Measurements from ENCODE around the gene VENTX. TPM values are rescaled to one million over a fixed set of nuclear protein-coding genes. Genes with fewer than 3 reads are reported as not detected.

VENTX gene
- total RNA-seq, 3 donors from 2014 or later (not counting 1 experiment from before 2014, with no cell fraction given) = 0.48 to 4.1 (median 0.75) TPM

- peaks cover 20% of the 10 kb centered on the region for H3K36me3 Mint-ChIP-seq
- no peak for ATAC-seq
- peaks cover 3% of the 10 kb centered on the region for H3K4me1 ChIP-seq (ENCODE audit: control insufficient read depth, insufficient read depth, low read length)
- no peak overlapping the region for H3K4me3 Mint-ChIP-seq
- WGBS (ENCODE audit: insufficient coverage) = 95% methylated on average over 46 of the region's 46 CpGs
- no peak for TF ChIP-seq CTCF (IDR thresholded peaks at IDR 0.05)
- H3K27me3 ChIP-seq (ENCODE audit: control insufficient read depth, insufficient read depth, low read length) = no peaks in the 10 kb centered on the region
- H3K4me3 ChIP-seq (ENCODE audit: low read length) = no peak overlapping the region
- peaks cover 0 to 6% of the 10 kb centered on the region in 2 donors for H3K4me1 Mint-ChIP-seq
- H3K36me3 ChIP-seq (ENCODE audit: control insufficient read depth, insufficient read depth, low read length) = peaks cover 76% of the 10 kb centered on the region
- no peaks in the 10 kb centered on the region for H3K9me3 Mint-ChIP-seq
- H3K27ac Mint-ChIP-seq = no peak overlapping the region
- no peak overlapping the region for H3K27ac ChIP-seq (ENCODE audit: low read length)
- H3K27me3 Mint-ChIP-seq (ENCODE audit: low read depth in 2 of 2) = no peaks in the 10 kb centered on the region
- no peaks in the 10 kb centered on the region for H3K9me3 ChIP-seq (ENCODE audit: control insufficient read depth, insufficient read depth, low read length)
- intact Hi-C loops (cut with micrococcal nuclease) = no loop called here
- no peak for DNase-seq
Measured at GRCh38 chr10:133287832-133288500, 50.3 kb downstream of the VENTX start.

GRCh38 chr10:133289761-133290160, 52.1 kb downstream of the VENTX start:
- Mint-ChIP-seq H3K27ac (no peak overlapping the region), H3K9me3 (no peaks in the 10 kb centered on the region), H3K4me1 (peaks cover 0 to 6% of the 10 kb centered on the region in 2 donors), H3K4me3 (no peak overlapping the region), H3K27me3 (ENCODE audit: low read depth in 2 of 2) (no peaks in the 10 kb centered on the region), H3K36me3 (peaks cover 16% of the 10 kb centered on the region)
- H3K9me3 ChIP-seq (ENCODE audit: control insufficient read depth, insufficient read depth, low read length) = no peaks in the 10 kb centered on the region
- DNase-seq = no peak
- intact Hi-C loops (cut with micrococcal nuclease) = no loop called here
- no peak overlapping the region for H3K4me3 ChIP-seq (ENCODE audit: low read length)
- no peaks in the 10 kb centered on the region for H3K27me3 ChIP-seq (ENCODE audit: control insufficient read depth, insufficient read depth, low read length)
- WGBS (ENCODE audit: insufficient coverage) = 94% methylated on average over 24 of the region's 24 CpGs
- no peak for TF ChIP-seq CTCF (IDR thresholded peaks at IDR 0.05)
- ATAC-seq = no peak
- no peak overlapping the region for H3K27ac ChIP-seq (ENCODE audit: low read length)
- H3K4me1 ChIP-seq (ENCODE audit: control insufficient read depth, insufficient read depth, low read length) = peaks cover 7% of the 10 kb centered on the region
- peaks cover 76% of the 10 kb centered on the region for H3K36me3 ChIP-seq (ENCODE audit: control insufficient read depth, insufficient read depth, low read length)

Other genes starting within 250 kb of the VENTX start
- not detected for gene ADGRA1, start 149.9 kb upstream of the VENTX start, total RNA-seq
- 1 to 10 TPM in 2 of 3 donors, not detected in 1; 2.1 to 5.9 TPM for gene KNDC1, start 77.6 kb upstream of the VENTX start, total RNA-seq
- under 1 TPM in 2 of 3 donors, not detected in 1; 0.31 to 0.33 TPM for gene UTF1, start 7.6 kb upstream of the VENTX start, total RNA-seq
- gene ADAM8, start 39.0 kb downstream of the VENTX start, total RNA-seq = 100 to 1,000 TPM; 357 to 682 (median 425) TPM
- gene TUBGCP2, start 71.0 kb downstream of the VENTX start, total RNA-seq = 10 to 100 TPM; 74.3 to 81.8 (median 78.7) TPM
- 10 to 100 TPM; 28.1 to 39.0 (median 32.4) TPM for gene ZNF511, start 71.1 kb downstream of the VENTX start, total RNA-seq
- not detected for gene CALY, start 99.0 kb downstream of the VENTX start, total RNA-seq
- gene PRAP1, start 109.5 kb downstream of the VENTX start, total RNA-seq = not detected
- 1 to 10 TPM; 7.6 to 9.5 (median 7.9) TPM for gene FUOM, start 120.2 kb downstream of the VENTX start, total RNA-seq
- 10 to 100 TPM; 17.7 to 21.3 (median 19.9) TPM for gene ECHS1, start 135.5 kb downstream of the VENTX start, total RNA-seq
- gene PAOX, start 141.4 kb downstream of the VENTX start, total RNA-seq = 1 to 10 TPM; 4.2 to 5.8 (median 5.5) TPM
- 10 to 100 TPM; 64.3 to 76.3 (median 67.1) TPM for gene MTG1, start 156.3 kb downstream of the VENTX start, total RNA-seq
- gene SPRN, start 186.8 kb downstream of the VENTX start, total RNA-seq = not detected
- 10 to 100 TPM in 1 of 3 donors, 1 to 10 TPM in 2; 8.6 to 13.8 (median 9.9) TPM for gene SCART1, start 216.1 kb downstream of the VENTX start, total RNA-seq

Measured in natural killer cell (primary cell).